Measurements from ENCODE around the gene NKX2-4.

The NKX2-4 gene

DNA sequence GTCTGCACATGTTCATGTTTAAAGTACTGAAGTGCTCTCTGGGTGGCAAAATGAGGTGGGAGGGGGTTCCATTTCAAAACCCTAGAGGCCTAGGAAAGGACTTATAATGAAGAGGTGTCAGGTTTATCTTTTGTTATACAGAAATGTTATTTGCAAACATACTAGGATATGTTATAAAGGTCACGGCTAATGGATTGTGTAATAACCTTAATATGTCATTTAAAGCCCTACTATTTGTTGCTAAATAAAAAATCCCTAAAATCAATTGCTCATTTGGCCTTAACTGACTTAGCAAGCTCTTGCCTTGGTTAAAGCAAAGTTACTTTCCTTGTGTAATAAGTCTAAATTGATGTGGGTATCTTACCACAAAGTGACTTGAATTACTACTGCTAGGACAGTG, 8.8 kb downstream of the NKX2-4 start:
- H3K4me3 ChIP-seq (ENCODE audit: low read depth, low read length), result no peak overlapping the region

DNA sequence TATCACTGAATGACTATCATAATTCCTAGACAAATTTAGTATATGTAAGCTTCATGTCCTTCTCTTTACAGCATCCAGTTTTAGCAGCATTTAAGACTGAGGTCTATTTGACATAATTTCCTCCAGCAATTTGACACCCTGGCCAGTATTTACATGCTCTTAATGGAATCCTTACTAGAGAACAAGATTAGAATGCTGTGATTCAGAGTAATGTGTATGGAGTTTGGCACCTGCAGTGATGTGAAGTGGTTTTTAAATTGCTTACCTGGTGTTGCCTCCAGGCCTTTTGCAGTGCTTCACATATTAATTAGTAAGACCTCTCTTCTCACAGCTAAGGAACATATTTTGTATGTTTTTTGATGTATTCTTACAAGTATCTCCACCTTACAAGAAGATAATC, 9.8 kb downstream of the NKX2-4 start:
- TF ChIP-seq, protein P1, sequence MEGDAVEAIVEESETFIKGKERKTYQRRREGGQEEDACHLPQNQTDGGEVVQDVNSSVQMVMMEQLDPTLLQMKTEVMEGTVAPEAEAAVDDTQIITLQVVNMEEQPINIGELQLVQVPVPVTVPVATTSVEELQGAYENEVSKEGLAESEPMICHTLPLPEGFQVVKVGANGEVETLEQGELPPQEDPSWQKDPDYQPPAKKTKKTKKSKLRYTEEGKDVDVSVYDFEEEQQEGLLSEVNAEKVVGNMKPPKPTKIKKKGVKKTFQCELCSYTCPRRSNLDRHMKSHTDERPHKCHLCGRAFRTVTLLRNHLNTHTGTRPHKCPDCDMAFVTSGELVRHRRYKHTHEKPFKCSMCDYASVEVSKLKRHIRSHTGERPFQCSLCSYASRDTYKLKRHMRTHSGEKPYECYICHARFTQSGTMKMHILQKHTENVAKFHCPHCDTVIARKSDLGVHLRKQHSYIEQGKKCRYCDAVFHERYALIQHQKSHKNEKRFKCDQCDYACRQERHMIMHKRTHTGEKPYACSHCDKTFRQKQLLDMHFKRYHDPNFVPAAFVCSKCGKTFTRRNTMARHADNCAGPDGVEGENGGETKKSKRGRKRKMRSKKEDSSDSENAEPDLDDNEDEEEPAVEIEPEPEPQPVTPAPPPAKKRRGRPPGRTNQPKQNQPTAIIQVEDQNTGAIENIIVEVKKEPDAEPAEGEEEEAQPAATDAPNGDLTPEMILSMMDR (IDR thresholded peaks at IDR 0.05; ENCODE audit: low read depth, low read length, missing control alignments), result no peak
- no peak for DNase-seq (ENCODE audit: low read depth)
- H3K4me3 ChIP-seq (ENCODE audit: low read depth, low read length), result no peak overlapping the region

More for the DNA sequence above, 8.8 kb downstream of the NKX2-4 start:
- TF ChIP-seq, protein P1 (IDR thresholded peaks at IDR 0.05; ENCODE audit: low read depth, low read length, missing control alignments), result no peak
- DNase-seq (ENCODE audit: low read depth), result no peak

DNA sequence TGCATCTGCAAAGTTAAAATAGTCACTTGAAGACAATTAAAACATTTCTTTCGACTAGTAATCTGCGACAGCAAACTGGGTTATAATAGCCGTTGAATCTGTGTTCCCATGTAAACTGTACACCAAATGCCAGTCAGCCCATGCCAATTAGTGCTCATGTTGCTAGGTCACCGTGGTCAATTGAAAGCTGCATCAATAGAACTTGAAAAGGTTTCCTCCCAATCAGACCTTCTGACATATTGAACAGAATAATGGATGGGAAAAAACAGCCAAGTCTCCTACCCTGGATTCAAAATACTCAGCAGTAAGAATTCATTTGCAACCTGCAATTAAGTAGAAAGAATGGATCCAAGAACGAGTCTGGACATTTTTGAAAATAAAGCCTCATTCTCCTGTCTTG, 11.2 kb downstream of the NKX2-4 start:
- no peak for DNase-seq (ENCODE audit: low read depth)
- H3K4me3 ChIP-seq (ENCODE audit: low read depth, low read length), result no peak overlapping the region
- TF ChIP-seq, protein P1 (IDR thresholded peaks at IDR 0.05; ENCODE audit: low read depth, low read length, missing control alignments), result no peak

DNA sequence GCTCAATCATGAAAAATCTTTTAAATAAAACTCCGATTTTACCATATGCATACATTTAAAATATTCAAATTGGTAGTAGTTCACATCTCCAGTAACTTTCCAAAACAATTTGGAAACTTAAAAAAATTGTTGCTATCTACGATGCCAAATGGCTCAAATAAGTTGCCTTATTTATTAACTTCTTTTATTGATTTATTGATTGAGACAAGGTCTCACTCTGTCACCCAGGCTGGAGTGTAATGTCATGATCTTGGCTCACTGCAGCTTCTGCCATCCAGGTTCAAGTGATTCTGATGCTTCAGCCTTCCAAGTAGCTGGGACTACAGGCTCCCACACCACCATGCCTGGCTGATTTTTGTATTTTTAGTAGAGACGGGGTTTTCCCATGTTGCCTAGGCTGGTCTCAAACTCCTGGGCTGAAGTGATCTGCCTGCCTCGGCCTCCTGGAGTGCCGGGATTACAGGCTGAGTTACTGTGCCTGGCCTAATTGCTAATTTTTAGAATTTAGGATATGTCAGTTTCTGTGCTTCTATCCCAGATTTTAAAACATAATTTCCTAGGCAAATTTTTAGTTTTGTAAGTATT, 12.9 kb downstream of the NKX2-4 start:
- H3K4me3 ChIP-seq (ENCODE audit: low read depth, low read length), result no peak overlapping the region
- TF ChIP-seq, protein P1 (IDR thresholded peaks at IDR 0.05; ENCODE audit: low read depth, low read length, missing control alignments), result no peak
- no peak for DNase-seq (ENCODE audit: low read depth)

DNA sequence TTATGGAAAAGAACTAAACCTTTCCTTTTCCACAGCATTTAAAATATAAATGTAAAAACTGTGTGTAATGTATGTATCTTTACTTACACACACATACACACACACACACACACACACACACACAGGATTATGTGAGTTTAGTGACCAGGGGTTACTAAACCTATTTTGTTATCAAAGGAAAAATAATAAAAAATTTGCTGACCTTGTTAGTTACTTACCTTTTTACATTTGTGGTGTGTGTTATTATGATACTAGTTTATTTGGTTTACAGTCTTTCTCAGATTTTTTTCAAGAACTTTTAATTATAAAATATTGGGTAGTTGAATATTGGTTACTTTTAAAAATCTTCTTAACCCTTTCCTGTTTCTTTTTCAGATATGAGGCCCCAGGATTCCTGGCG, 15.7 kb downstream of the NKX2-4 start:
- no peak for DNase-seq (ENCODE audit: low read depth)
- H3K4me3 ChIP-seq (ENCODE audit: low read depth, low read length), result no peak overlapping the region
- TF ChIP-seq, protein P1 (IDR thresholded peaks at IDR 0.05; ENCODE audit: low read depth, low read length, missing control alignments), result no peak

DNA sequence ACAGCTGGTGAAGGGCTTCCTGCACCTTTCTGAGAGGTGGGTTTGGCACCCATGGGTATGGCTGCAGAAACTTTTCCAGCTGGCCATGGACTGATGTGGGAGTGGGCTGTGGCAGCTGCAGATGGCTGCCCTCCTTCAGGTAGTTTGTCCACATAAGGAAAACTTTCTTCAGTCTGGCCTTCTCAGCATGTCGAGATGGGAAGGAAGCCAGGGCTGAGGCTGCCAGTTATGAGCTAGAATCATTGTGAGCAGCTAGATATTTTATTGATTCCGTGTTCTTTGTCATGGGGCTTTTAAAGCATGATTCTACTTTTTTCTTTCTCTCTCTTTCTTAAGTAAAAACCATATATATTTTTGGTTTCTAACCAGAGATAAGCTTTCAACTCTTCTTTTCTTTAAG, 16.6 kb downstream of the NKX2-4 start:
- TF ChIP-seq, protein P1 (IDR thresholded peaks at IDR 0.05; ENCODE audit: low read depth, low read length, missing control alignments), result no peak
- H3K4me3 ChIP-seq (ENCODE audit: low read depth, low read length), result no peak overlapping the region
- DNase-seq (ENCODE audit: low read depth), result no peak

DNA sequence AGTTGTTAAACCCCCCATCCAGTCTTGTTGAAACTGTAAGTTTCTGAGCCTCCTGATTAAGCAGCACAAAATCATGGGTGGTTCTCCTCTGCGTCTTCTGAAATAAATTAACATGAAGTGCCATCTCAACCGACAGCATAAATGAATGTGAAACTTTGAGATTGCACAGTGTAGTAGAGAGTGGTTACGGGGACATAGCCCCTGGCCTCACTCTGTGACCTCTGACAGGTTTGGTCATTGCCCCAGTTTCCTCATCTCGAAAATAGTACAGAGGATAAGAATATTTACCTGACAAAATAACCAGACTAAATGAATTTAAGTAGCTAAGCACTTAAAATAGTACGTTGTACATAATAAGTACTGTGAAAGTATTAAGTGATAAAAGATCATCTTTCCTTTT, 19.1 kb downstream of the NKX2-4 start:
- DNase-seq (ENCODE audit: low read depth), result no peak
- no peak overlapping the region for H3K4me3 ChIP-seq (ENCODE audit: low read depth, low read length)
- TF ChIP-seq, protein P1 (IDR thresholded peaks at IDR 0.05; ENCODE audit: low read depth, low read length, missing control alignments), result no peak

Data from GM12864 (cell line).